Measurements from ENCODE around the gene ZNF22. TPM values are rescaled to one million over a fixed set of nuclear protein-coding genes. Genes with fewer than 3 reads are reported as not detected.

ZNF22 gene
- polyA plus RNA-seq, 1 donor (not counting 4 experiments of a cell fraction or from before 2014, with no cell fraction given) = 9.4 TPM

DNA sequence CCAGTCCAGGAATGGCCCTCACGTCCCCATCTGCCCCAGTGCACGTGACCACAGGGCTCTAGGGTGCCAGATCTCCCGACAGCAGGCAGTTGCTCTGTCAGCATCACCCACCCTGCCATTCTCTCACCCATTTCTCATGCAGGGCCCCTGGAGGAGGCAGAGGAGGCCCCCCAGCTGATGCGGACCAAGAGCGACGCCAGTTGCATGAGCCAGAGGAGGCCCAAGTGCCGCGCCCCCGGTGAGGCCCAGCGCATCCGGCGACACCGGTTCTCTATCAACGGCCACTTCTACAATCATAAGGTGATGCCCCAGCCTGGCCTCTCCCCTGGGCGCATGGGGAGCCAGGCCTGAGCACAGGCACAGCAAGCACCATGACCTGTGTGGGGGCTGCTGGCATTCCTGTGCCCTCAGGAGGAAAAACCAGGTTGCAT, 16.0 kb upstream of the ZNF22 start:
- Histone ChIP-seq H3K4me1 (ENCODE audit: control insufficient read depth, extremely low read depth, insufficient read depth, low read length) (peaks cover 26% of the 10 kb centered on the region), H3K9me3 (ENCODE audit: control insufficient read depth, low read depth, low read length) (no peaks in the 10 kb centered on the region), H4K20me1 (ENCODE audit: control insufficient read depth, extremely low read depth, insufficient read depth, low read length) (no peaks in the 10 kb centered on the region), H3K79me2 (ENCODE audit: control insufficient read depth, insufficient read depth, low read length) (no peaks in the 10 kb centered on the region), H3K4me3 (ENCODE audit: control insufficient read depth in 2 of 3, extremely low read depth in 1 of 3, insufficient read depth in 2 of 3, low read depth in 1 of 3, low read length in 3 of 3) (no peak overlapping the region), H3K4me2 (ENCODE audit: control insufficient read depth, extremely low read depth, insufficient read depth, low read depth, low read length) (no peak overlapping the region), H2AFZ (ENCODE audit: control insufficient read depth, low read length) (no peak overlapping the region), H3K9ac (ENCODE audit: control insufficient read depth, extremely low read depth, insufficient read depth, low read length) (no peak overlapping the region), H3K27me3 (ENCODE audit: control insufficient read depth, extremely low read depth, insufficient read depth, low read length) (no peaks in the 10 kb centered on the region), H3K9me1 (ENCODE audit: control insufficient read depth, extremely low read depth, insufficient read depth, low read length) (no peaks in the 10 kb centered on the region), H3K36me3 (ENCODE audit: control insufficient read depth in 2 of 2, extremely low read depth in 1 of 2, insufficient read depth in 2 of 2, low read length in 2 of 2) (no peaks in the 10 kb centered on the region), H3K27ac (ENCODE audit: control insufficient read depth, insufficient read depth, low read length) (no peak overlapping the region)
- TF ChIP-seq EZH2 (IDR thresholded peaks at IDR 0.05; ENCODE audit: low read length) (no peak), CTCF (optimal IDR thresholded peaks at IDR 0.05 in 1 of 3, IDR thresholded peaks at IDR 0.05 in 1 of 3, conservative IDR thresholded peaks at IDR 0.05 in 1 of 3; ENCODE audit: extremely low read depth in 1 of 3, insufficient read depth in 2 of 3, low read length in 3 of 3) (no peak)
- DNase-seq (ENCODE audit: low read depth, low spot score) (no peak), FAIRE-seq (no peak)
- dilution Hi-C loops (cut with MboI; ENCODE audit: extremely low pct_ligation_motif_present, low sequenced_read_pairs) = no loop called here

- DNase-seq (ENCODE audit: low read depth, low spot score) (no peak), FAIRE-seq (no peak)
- H3K4me2 ChIP-seq (ENCODE audit: control insufficient read depth, extremely low read depth, insufficient read depth, low read depth, low read length) = no peak overlapping the region
- no peak overlapping the region for H3K27ac ChIP-seq (ENCODE audit: control insufficient read depth, insufficient read depth, low read length)
- no peaks in the 10 kb centered on the region for H3K9me3 ChIP-seq (ENCODE audit: control insufficient read depth, low read depth, low read length)
- H3K9me1 ChIP-seq (ENCODE audit: control insufficient read depth, extremely low read depth, insufficient read depth, low read length) = no peaks in the 10 kb centered on the region
- no peaks in the 10 kb centered on the region for H4K20me1 ChIP-seq (ENCODE audit: control insufficient read depth, extremely low read depth, insufficient read depth, low read length)
- H3K9ac ChIP-seq (ENCODE audit: control insufficient read depth, extremely low read depth, insufficient read depth, low read length) = no peak overlapping the region
- dilution Hi-C loops (cut with MboI; ENCODE audit: extremely low pct_ligation_motif_present, low sequenced_read_pairs) = no loop called here
- H2AFZ ChIP-seq (ENCODE audit: control insufficient read depth, low read length) = no peak overlapping the region
- peaks cover 20% of the 10 kb centered on the region for H3K4me1 ChIP-seq (ENCODE audit: control insufficient read depth, extremely low read depth, insufficient read depth, low read length)
- TF ChIP-seq CTCF (optimal IDR thresholded peaks at IDR 0.05 in 1 of 3, IDR thresholded peaks at IDR 0.05 in 1 of 3, conservative IDR thresholded peaks at IDR 0.05 in 1 of 3; ENCODE audit: extremely low read depth in 1 of 3, insufficient read depth in 2 of 3, low read length in 3 of 3) = no peak
- TF ChIP-seq EZH2 (IDR thresholded peaks at IDR 0.05; ENCODE audit: low read length) = no peak
- H3K27me3 ChIP-seq (ENCODE audit: control insufficient read depth, extremely low read depth, insufficient read depth, low read length) = no peaks in the 10 kb centered on the region
- no peak overlapping the region for H3K4me3 ChIP-seq (ENCODE audit: control insufficient read depth in 2 of 3, extremely low read depth in 1 of 3, insufficient read depth in 2 of 3, low read depth in 1 of 3, low read length in 3 of 3)
- no peaks in the 10 kb centered on the region for H3K79me2 ChIP-seq (ENCODE audit: control insufficient read depth, insufficient read depth, low read length)
- no peaks in the 10 kb centered on the region for H3K36me3 ChIP-seq (ENCODE audit: control insufficient read depth in 2 of 2, extremely low read depth in 1 of 2, insufficient read depth in 2 of 2, low read length in 2 of 2)
Observed at GRCh38 chr10:44985175-44985681, 15.5 kb upstream of the ZNF22 start.
